K562 (cell line): ENCODE data around the gene ARPC4. TPM values are rescaled to one million over a fixed set of nuclear protein-coding genes. Genes with fewer than 3 reads are reported as not detected.

ENCODE experiments used
- ATAC-seq: fragments of 200-7000 bp; cut with Tn5 transposase; 3 replicates; pipeline ENCODE4 v1.9.1; 2020; ENCODE audit warnings: moderate library complexity
- BruUV-seq: library from RNA; stranded (reverse); fragments of 400-500 nt; replicated peaks from 2 replicates; lab custom pipeline; 2021; lab: Mats Ljungman, UMichigan
- CTCF ChIA-PET: fragments of 300-600 bp; formaldehyde crosslinking; extraction: SDS; loops from one replicate; lab custom pipeline; 2021; ENCODE audit warnings: low intra/inter-chr PET ratio; lab: Yijun Ruan, JAX
- POLR2A ChIA-PET: fragments of 300-600, 350-650 bp; sonication (Branson Sonifier 250); formaldehyde crosslinking; extraction: SDS; loops from one replicate; lab custom pipeline; 2021; ENCODE audit warnings: antibody characterized with exemption, inconsistent platforms; lab: Yijun Ruan, JAX
- DNase-seq, 4 experiments: peaks; one replicate each; pipeline versions ENCODE4 v3.0.0 to v3.0.0-alpha.2; 2011 to 2018; ENCODE audit warnings: low spot score in 3 of 4, mixed read lengths in 3 of 4; ENCODE audit errors: extremely low read depth in 1 of 4
- FAIRE-seq: peaks from 2 replicates; lab custom pipeline; 2011; peaks lifted over from hg19 to GRCh38; lab: Jason Lieb, UNC
- H2AFZ ChIP-seq: 2 replicates; pipeline ENCODE4 v1.6.0; 2011; ENCODE audit warnings: low read depth, low read length, control low read depth, inconsistent platforms
- H3K27ac ChIP-seq: fragments of 200-600 bp; 3 replicates; pipeline ENCODE4 v1.8.0; 2011; ENCODE audit warnings: low read depth, mild to moderate bottlenecking, control low read depth, inconsistent platforms, low read length, moderate library complexity, mixed read lengths; ENCODE audit errors: extremely low read depth
- H3K27me3 ChIP-seq, 2 experiments: fragments of 300-600 bp in 1 of 2; 2 replicates in 1 of 2; 3 replicates in 1 of 2; pipeline versions ENCODE4 v1.6.0 to v1.8.0; 2011; ENCODE audit warnings: inconsistent platforms in 2 of 2, low read length in 2 of 2, mild to moderate bottlenecking in 1 of 2, mixed read lengths in 1 of 2, moderate library complexity in 1 of 2; ENCODE audit not compliant: control insufficient read depth in 2 of 2, insufficient read depth in 2 of 2
- H3K36me3 ChIP-seq: fragments of 300-600 bp; 3 replicates; pipeline ENCODE4 v1.8.0; 2011; ENCODE audit warnings: mild to moderate bottlenecking, low read length, inconsistent platforms; ENCODE audit not compliant: control insufficient read depth, insufficient read depth
- H3K4me1 ChIP-seq, 2 experiments: fragments of 200-600 bp in 1 of 2; replicated peaks in 1 of 2; 2 replicates in 1 of 2; 3 replicates in 1 of 2; pipeline versions ENCODE4 v1.5.1 to v1.8.0; 2011; ENCODE audit warnings: inconsistent platforms in 2 of 2, low read length in 2 of 2, mild to moderate bottlenecking in 1 of 2, mixed read lengths in 1 of 2, moderate library complexity in 1 of 2; ENCODE audit not compliant: control insufficient read depth in 2 of 2, insufficient read depth in 2 of 2
- H3K4me2 ChIP-seq: 2 replicates; pipeline ENCODE4 v1.6.1; 2011; ENCODE audit warnings: low read length, control low read depth, inconsistent platforms, mixed read lengths; ENCODE audit not compliant: insufficient read depth
- H3K4me3 ChIP-seq: fragments of 200-600 bp; sonication (generic), shearing (Covaris generic); 2 replicates; pipeline ENCODE4 v1.5.1; 2016; ENCODE audit warnings: control low read depth, inconsistent platforms
- H3K79me2 ChIP-seq: fragments of 200-600 bp; 3 replicates; pipeline ENCODE4 v1.8.0; 2011; ENCODE audit warnings: low read length, inconsistent platforms; ENCODE audit not compliant: control insufficient read depth, insufficient read depth
- H3K9ac ChIP-seq, 2 experiments: 2 replicates each; pipeline versions ENCODE4 v1.6.0 to v1.6.1; 2011; ENCODE audit warnings: low read depth in 2 of 2, low read length in 2 of 2, control low read depth in 1 of 2, inconsistent platforms in 1 of 2, mild to moderate bottlenecking in 1 of 2, mixed read lengths in 1 of 2; ENCODE audit not compliant: insufficient read depth in 1 of 2
- H3K9me1 ChIP-seq: one replicate; pipeline ENCODE4 v1.6.0; 2011; ENCODE audit warnings: inconsistent platforms, mild to moderate bottlenecking, low read length, moderate library complexity; ENCODE audit not compliant: control insufficient read depth, insufficient read depth
- H3K9me3 ChIP-seq: replicated peaks from 2 replicates; pipeline ENCODE4 v1.5.1; 2011; ENCODE audit warnings: low read depth, low read length, inconsistent platforms; ENCODE audit not compliant: control insufficient read depth, insufficient read depth
- H4K20me1 ChIP-seq: replicated peaks from 2 replicates; pipeline ENCODE4 v1.6.1; 2011; ENCODE audit warnings: low read length, inconsistent platforms, mixed read lengths; ENCODE audit not compliant: control insufficient read depth, insufficient read depth
- HMGN3 ChIP-seq: IDR thresholded peaks from 2 replicates; pipeline ENCODE4 v1.6.1; 2011; ENCODE audit warnings: borderline replicate concordance, low read depth, mild to moderate bottlenecking, mixed read lengths, low read length; ENCODE audit not compliant: insufficient read length; ENCODE audit errors: extremely low read depth
- NEUROD1 ChIP-seq: fragments of 150-350 bp; IDR thresholded peaks from 2 replicates; pipeline ENCODE4 v1.6.1; 2014; ENCODE audit warnings: borderline replicate concordance, low read length, low read depth; ENCODE audit not compliant: partially characterized antibody
- RBFOX2 ChIP-seq: fragments of 200-400 bp; formaldehyde crosslinking; IDR thresholded peaks from 2 replicates; pipeline ENCODE4 v1.6.1; 2017; ENCODE audit warnings: low read depth, mild to moderate bottlenecking, low read length, moderate library complexity
- SRSF1 ChIP-seq: fragments of 200-400 bp; formaldehyde crosslinking; IDR thresholded peaks from 2 replicates; pipeline ENCODE4 v1.6.1; 2017; ENCODE audit warnings: mild to moderate bottlenecking, low read depth, low read length, moderate library complexity
- TRIM28 ChIP-seq: fragments of 450-650 bp; IDR thresholded peaks from 2 replicates; pipeline ENCODE4 v1.6.1; 2017
- ZNF316 ChIP-seq: fragments of 450-650 bp; IDR thresholded peaks from 2 replicates; pipeline ENCODE4 v1.6.1; 2016
- WGBS: fragments of 100-300 bp; shearing (Covaris generic); methylation state at CpG from one replicate; pipeline ENCODE4 v1.1.6; 2016; ENCODE audit warnings: low coverage, mixed read lengths; ENCODE audit not compliant: insufficient coverage; ENCODE audit errors: missing lambda C conversion rate; 5-methylcytosine and 5-hydroxymethylcytosine counted together
- in situ Hi-C: fragments of 300-500 bp; cut with MboI; formaldehyde crosslinking; loops from 4 replicates; pipeline ENCODE4 v1.15.0; 2018; ENCODE audit warnings: inconsistent platforms, mixed read lengths
- intact Hi-C: fragments of 100-400 bp; cut with micrococcal nuclease; formaldehyde crosslinking; loops from 2 replicates; pipeline ENCODE4 v1.14.2; 2022
- polyA plus RNA-seq, 8 experiments: library from polyadenylated mRNA; depleted of rRNA in 4 of 8; stranded (reverse) in 5 of 8; unstranded in 3 of 8; fragments of >200 nt; fragmentation: Nextera tagmentation in 2 of 8; fragmentation: Illumina TruSeq in 1 of 8; extraction: Ambion mirVana in 2 of 8; extraction: Trizol in 1 of 8; gene quantifications; 2 replicates each; pipeline versions ENCODE4 v1.2.1 to v1.2.3, GENCODE V29; 2011 to 2014; ENCODE audit warnings: inconsistent platforms in 1 of 8, missing spikeins in 1 of 8
- total RNA-seq, 7 experiments: library from RNA; depleted of rRNA in 6 of 7; stranded (reverse); fragments of >200 nt in 6 of 7; fragmentation: Illumina TruSeq in 2 of 7; extraction: Trizol in 2 of 7; gene quantifications; 2 replicates each; pipeline versions ENCODE4 v1.2.1 to v1.2.3, GENCODE V29; 2011 to 2021; ENCODE audit warnings: low replicate concordance in 1 of 7

Gene ARPC4
- total and polyA plus RNA-seq, 9 of the 15 experiments (the other 6 are each of a cell fraction or from before 2014, with no cell fraction given), result 20.1 to 153 (median 119) TPM

GRCh38 chr3:9757427-9757826 is 35.5 kb upstream of the ARPC4 start:
- ChIA-PET POLR2A (interaction anchor here (0.7 kb wide), 1 partner anchor 361 kb away, joined by 3 read pairs; no protein-coding TSS in a partner anchor), CTCF (no interaction called here)
- 83% methylated on average over 11 of the region's 13 CpGs for WGBS
- in situ Hi-C loops, result no loop called here
- BruUV-seq, result no TSS peak
- H3K9me1 ChIP-seq, result no peaks in the 10 kb centered on the region
- H2AFZ ChIP-seq, result no peak overlapping the region
- no peak overlapping the region for H3K4me3 ChIP-seq
- peak; percentile 44; the same call in 1 of the 2 replicates for TF ChIP-seq RBFOX2
- TF ChIP-seq NEUROD1, result no peak
- no peak for DNase-seq
- H3K9ac ChIP-seq, result peak overlapping the region in 1 of 2 experiments; percentile 47; a peak in 1 of 4 replicates
- H3K79me2 ChIP-seq, result no peaks in the 10 kb centered on the region
- H3K4me1 ChIP-seq, result peaks cover 0 to 8% of the 10 kb centered on the region in 2 experiments; a peak in 2 of 5 replicates
- no peak for FAIRE-seq
- ATAC-seq, result no peak
- no peaks in the 10 kb centered on the region; the same call in 1 of the 2 replicates for H3K9me3 ChIP-seq
- peaks cover 46% of the 10 kb centered on the region for H3K36me3 ChIP-seq
- intact Hi-C loops, result no loop called here
- H4K20me1 ChIP-seq, result no peaks in the 10 kb centered on the region
- H3K27ac ChIP-seq, result no peak overlapping the region
- H3K4me2 ChIP-seq, result no peak overlapping the region
- no peaks in the 10 kb centered on the region for H3K27me3 ChIP-seq

DNA sequence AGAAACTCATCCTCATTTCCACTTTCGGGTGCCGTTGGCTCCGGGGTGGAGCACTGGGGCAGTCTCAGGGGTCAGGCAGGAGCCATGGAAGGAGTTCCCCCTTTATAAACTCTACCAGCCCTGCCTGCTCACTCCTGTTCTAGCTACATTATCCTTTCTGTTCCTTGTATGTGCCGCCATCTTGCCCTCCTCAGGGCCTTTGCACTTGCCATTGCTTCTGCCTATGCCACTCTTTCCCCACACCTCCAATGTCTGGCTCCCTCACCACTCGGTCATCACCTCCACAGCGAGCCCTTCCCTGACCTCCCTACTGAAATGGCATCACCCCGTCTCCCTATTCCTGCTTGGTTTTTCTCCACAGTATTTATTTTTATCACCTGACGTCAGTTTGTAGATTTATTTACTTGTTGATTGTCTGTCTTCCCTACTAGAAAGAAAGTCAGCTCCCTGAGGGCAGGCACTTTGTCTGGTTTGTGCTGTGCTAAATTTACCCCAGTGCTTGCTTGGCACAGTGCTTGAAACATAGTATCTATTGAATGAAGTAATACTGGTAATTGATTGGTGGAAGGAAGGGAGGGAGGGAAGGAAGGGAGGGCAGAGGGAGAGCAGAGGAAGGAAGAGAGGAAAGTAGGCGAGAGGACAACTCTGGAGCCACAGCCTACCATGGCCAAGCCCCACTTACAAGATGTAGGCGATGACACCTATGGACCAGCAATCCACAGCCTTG is 31.9 kb upstream of the ARPC4 start:
- Histone ChIP-seq H3K9ac (no peak overlapping the region), H3K36me3 (peaks cover 28% of the 10 kb centered on the region; the same call in 2 of the 3 replicates), H2AFZ (no peak overlapping the region), H3K4me3 (no peak overlapping the region), H3K27ac (no peak overlapping the region), H3K4me1 (peaks cover 0 to 4% of the 10 kb centered on the region in 2 experiments; a peak in 3 of 5 replicates), H4K20me1 (no peaks in the 10 kb centered on the region), H3K79me2 (no peaks in the 10 kb centered on the region), H3K9me1 (no peaks in the 10 kb centered on the region), H3K27me3 (no peaks in the 10 kb centered on the region), H3K9me3 (no peaks in the 10 kb centered on the region; the same call in 1 of the 2 replicates), H3K4me2 (no peak overlapping the region)
- no peak for TF ChIP-seq HMGN3
- TF ChIP-seq TRIM28, result peak; percentile 37; the same call in 1 of the 2 replicates
- no peak for TF ChIP-seq SRSF1
- TF ChIP-seq ZNF316, result peak; percentile 80
- in situ Hi-C loops, result no loop called here
- intact Hi-C loops, result no loop called here
- ChIA-PET POLR2A (interaction anchor here (0.6 kb wide), 1 partner anchor 14 kb away, joined by 4 read pairs; no protein-coding TSS in a partner anchor), CTCF (no interaction called here)
- no peak for DNase-seq
- BruUV-seq, result no TSS peak
- 82% methylated on average over 10 of the region's 10 CpGs for WGBS
- FAIRE-seq, result no peak
- no peak for ATAC-seq
